ENCODE data around the gene GLI3. TPM values are rescaled to one million over a fixed set of nuclear protein-coding genes. Genes with fewer than 3 reads are reported as not detected.

The GLI3 gene
- total and polyA plus RNA-seq, 2 experiments from 2014 or later, result 4.0 to 5.2 TPM

- Histone ChIP-seq H3K9me2 (ENCODE audit: insufficient read depth) (no peaks in the 10 kb centered on the region), H3K9me3 (ENCODE audit: low read depth) (no peaks in the 10 kb centered on the region), H3F3A (ENCODE audit: insufficient read depth) (peaks cover 42% of the 10 kb centered on the region), H3K79me2 (ENCODE audit: insufficient read depth) (peaks cover 43% of the 10 kb centered on the region), H3K36me3 (ENCODE audit: low read depth) (no peaks in the 10 kb centered on the region), H3K27me3 (replicated peaks; ENCODE audit: insufficient read depth) (no peaks in the 10 kb centered on the region), H3K9ac (peak overlapping the region; percentile 77), H2AFZ (peak overlapping the region; percentile 73), H4K20me1 (ENCODE audit: insufficient read depth) (no peaks in the 10 kb centered on the region), H3K4me1 (ENCODE audit: insufficient read depth) (peaks cover 58% of the 10 kb centered on the region), H3K27ac (peak overlapping the region; percentile 48), H3K4me2 (ENCODE audit: unreplicated experiment) (peak overlapping the region; percentile 85), H3K4me3 (peak overlapping the region; percentile 90)
- no peak for TF ChIP-seq EZH2 (IDR thresholded peaks at IDR 0.05; ENCODE audit: insufficient read depth, poor library complexity, severe bottlenecking)
- TF ChIP-seq EZH2phosphoT487 (IDR thresholded peaks at IDR 0.05; ENCODE audit: insufficient read depth, low read depth), result no peak
- DNase-seq, result peak; percentile 85
- in situ Hi-C loops (cut with MboI), result loop anchor here (25.0 kb wide), 1 partner anchor 601 kb away; no protein-coding TSS in a partner anchor
- WGBS, 2 experiments (ENCODE audit: low coverage in 1 of 2, low lambda C conversion rate in 2 of 2, missing lambda C conversion rate in 2 of 2), result 1 to 2% methylated on average over 66 to 73 of the region's 76 CpGs
These were observed 588 bp downstream of the GLI3 start for GRCh38 chr7:42236266-42236975.

DNA sequence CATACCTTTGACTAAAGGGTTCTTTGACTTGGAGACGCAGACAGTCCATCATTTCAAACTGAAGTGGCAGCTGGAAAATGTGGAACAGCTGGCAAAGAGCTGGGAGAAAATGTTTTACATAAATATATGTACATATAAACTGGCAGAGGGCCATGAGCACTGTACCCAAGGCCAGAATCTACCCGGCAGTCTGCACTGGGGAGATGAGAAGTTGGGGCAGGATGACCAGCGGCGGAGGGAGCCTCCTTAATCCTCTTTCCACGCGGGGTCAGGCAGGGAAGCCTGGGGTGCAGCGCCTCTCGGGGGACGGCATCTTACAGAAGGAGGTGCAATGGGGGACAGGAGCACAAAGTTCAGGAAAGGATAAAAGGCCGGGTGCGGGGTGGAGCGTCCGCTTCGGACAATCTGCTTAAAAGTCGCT is 1.3 kb downstream of the GLI3 start:
- Histone ChIP-seq H2AFZ (peak overlapping the region; percentile 73), H3K36me3 (ENCODE audit: low read depth) (no peaks in the 10 kb centered on the region), H3K4me3 (peak overlapping the region; percentile 90), H3K27me3 (replicated peaks; ENCODE audit: insufficient read depth) (no peaks in the 10 kb centered on the region), H3F3A (ENCODE audit: insufficient read depth) (peaks cover 42% of the 10 kb centered on the region), H3K27ac (peak overlapping the region; percentile 48), H3K4me1 (ENCODE audit: insufficient read depth) (peaks cover 58% of the 10 kb centered on the region), H3K9me3 (ENCODE audit: low read depth) (no peaks in the 10 kb centered on the region), H4K20me1 (ENCODE audit: insufficient read depth) (no peaks in the 10 kb centered on the region), H3K79me2 (ENCODE audit: insufficient read depth) (peaks cover 50% of the 10 kb centered on the region), H3K9me2 (ENCODE audit: insufficient read depth) (no peaks in the 10 kb centered on the region), H3K4me2 (ENCODE audit: unreplicated experiment) (peak overlapping the region; percentile 85), H3K9ac (peak overlapping the region; percentile 77)
- in situ Hi-C loops (cut with MboI), result loop anchor here (25.0 kb wide), 1 partner anchor 602 kb away; no protein-coding TSS in a partner anchor
- WGBS, 2 experiments (ENCODE audit: low coverage in 1 of 2, low lambda C conversion rate in 2 of 2, missing lambda C conversion rate in 2 of 2), result 4 to 6% methylated on average over 15 of the region's 15 CpGs
- DNase-seq, result peak; percentile 47
- TF ChIP-seq EZH2phosphoT487 (IDR thresholded peaks at IDR 0.05; ENCODE audit: insufficient read depth, low read depth) (no peak), EZH2 (IDR thresholded peaks at IDR 0.05; ENCODE audit: insufficient read depth, poor library complexity, severe bottlenecking) (no peak)

GRCh38 chr7:42234736-42235135 is 2.3 kb downstream of the GLI3 start:
- Histone ChIP-seq H3K27ac (no peak overlapping the region), H3K4me2 (ENCODE audit: unreplicated experiment) (peak overlapping the region; percentile 85), H3K27me3 (replicated peaks; ENCODE audit: insufficient read depth) (no peaks in the 10 kb centered on the region), H3K79me2 (ENCODE audit: insufficient read depth) (peaks cover 57% of the 10 kb centered on the region), H3K36me3 (ENCODE audit: low read depth) (no peaks in the 10 kb centered on the region), H3K4me3 (peak overlapping the region; percentile 90), H3K9ac (peak overlapping the region; percentile 77; the same call in 1 of the 2 replicates), H3K4me1 (ENCODE audit: insufficient read depth) (peaks cover 55% of the 10 kb centered on the region), H3K9me3 (ENCODE audit: low read depth) (no peaks in the 10 kb centered on the region), H3F3A (ENCODE audit: insufficient read depth) (peaks cover 42% of the 10 kb centered on the region), H2AFZ (no peak overlapping the region), H3K9me2 (ENCODE audit: insufficient read depth) (no peaks in the 10 kb centered on the region), H4K20me1 (ENCODE audit: insufficient read depth) (no peaks in the 10 kb centered on the region)
- no peak for TF ChIP-seq EZH2 (IDR thresholded peaks at IDR 0.05; ENCODE audit: insufficient read depth, poor library complexity, severe bottlenecking)
- TF ChIP-seq EZH2phosphoT487 (IDR thresholded peaks at IDR 0.05; ENCODE audit: insufficient read depth, low read depth), result no peak
- in situ Hi-C loops (cut with MboI), result loop anchor here (25.0 kb wide), 1 partner anchor 603 kb away; no protein-coding TSS in a partner anchor
- DNase-seq, result no peak
- WGBS, 2 experiments (ENCODE audit: low coverage in 1 of 2, low lambda C conversion rate in 2 of 2, missing lambda C conversion rate in 2 of 2), result 35 to 50% methylated on average over 3 of the region's 3 CpGs

DNA sequence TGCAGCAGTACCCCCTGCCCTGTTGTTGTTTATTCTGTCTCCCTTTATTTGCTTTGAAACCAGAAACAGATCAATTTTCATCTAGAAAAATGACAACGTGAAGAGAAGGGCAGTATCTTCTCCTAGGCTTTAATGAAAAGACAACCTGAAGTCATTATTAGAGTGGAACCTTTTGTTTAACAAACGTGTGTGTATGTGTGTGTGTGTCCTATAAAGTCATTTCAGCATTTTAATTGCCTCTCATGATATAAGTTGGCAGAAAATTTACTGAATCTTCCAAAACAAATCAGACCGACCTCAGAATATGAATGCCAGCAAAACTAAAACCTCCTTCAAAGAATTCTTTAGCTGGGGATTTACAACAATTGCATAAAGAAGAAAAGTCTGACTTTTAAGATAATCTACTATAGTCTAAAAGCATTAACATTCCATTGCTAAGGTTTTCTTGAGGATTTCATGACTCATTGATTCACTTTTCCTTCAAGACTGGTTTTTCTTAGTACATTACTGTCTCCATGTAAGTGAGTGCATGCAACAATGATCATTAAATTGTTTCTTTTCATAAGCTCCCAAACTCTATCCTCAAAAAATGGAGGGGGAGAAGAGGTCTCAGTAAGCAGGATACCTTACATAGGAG is 3.2 kb downstream of the GLI3 start:
- Histone ChIP-seq H3K79me2 (ENCODE audit: insufficient read depth) (peaks cover 64% of the 10 kb centered on the region), H3K9ac (no peak overlapping the region), H4K20me1 (ENCODE audit: insufficient read depth) (no peaks in the 10 kb centered on the region), H3K4me3 (peak overlapping the region; percentile 90; the same call in 1 of the 2 replicates), H3F3A (ENCODE audit: insufficient read depth) (peaks cover 34% of the 10 kb centered on the region), H3K9me2 (ENCODE audit: insufficient read depth) (no peaks in the 10 kb centered on the region), H3K9me3 (ENCODE audit: low read depth) (no peaks in the 10 kb centered on the region), H3K4me1 (ENCODE audit: insufficient read depth) (peaks cover 49% of the 10 kb centered on the region), H2AFZ (no peak overlapping the region), H3K36me3 (ENCODE audit: low read depth) (no peaks in the 10 kb centered on the region), H3K4me2 (ENCODE audit: unreplicated experiment) (peak overlapping the region; percentile 67), H3K27ac (0 out of 2 replicates have a peak overlapping the region, but pooled peaks have one; percentile 43), H3K27me3 (replicated peaks; ENCODE audit: insufficient read depth) (no peaks in the 10 kb centered on the region)
- peak; percentile 70 for DNase-seq
- 2 to 8% methylated on average over 3 of the region's 3 CpGs for WGBS, 2 experiments (ENCODE audit: low coverage in 1 of 2, low lambda C conversion rate in 2 of 2, missing lambda C conversion rate in 2 of 2)
- in situ Hi-C loops (cut with MboI), result loop anchor here (25.0 kb wide), 1 partner anchor 603 kb away; no protein-coding TSS in a partner anchor
- TF ChIP-seq EZH2 (IDR thresholded peaks at IDR 0.05; ENCODE audit: insufficient read depth, poor library complexity, severe bottlenecking) (no peak), EZH2phosphoT487 (IDR thresholded peaks at IDR 0.05; ENCODE audit: insufficient read depth, low read depth) (no peak)

Data from GM23248 (cell line).